BJ (cell line): Measurements from ENCODE around the gene MID1. TPM values are rescaled to one million over a fixed set of nuclear protein-coding genes. Genes with fewer than 3 reads are reported as not detected.
A peak's percentile ranks its signal among the peaks of the same experiment; 100 is the strongest.

Experiments
- CTCF ChIA-PET: fragments of 350-600 bp; formaldehyde crosslinking; extraction: SDS; loops from one replicate; lab custom pipeline; 2021; ENCODE audit warnings: antibody characterized with exemption, inconsistent platforms; lab: Yijun Ruan, JAX
- POLR2A ChIA-PET: fragments of 300-600 bp; sonication (Branson Sonifier 250); formaldehyde crosslinking; extraction: SDS; loops from one replicate; lab custom pipeline; 2021; ENCODE audit warnings: antibody characterized with exemption; lab: Charles Lee
- DNase-seq: peaks from one replicate; pipeline ENCODE4 v3.0.0-alpha.2; 2011; ENCODE audit warnings: low read depth
- H3K27me3 ChIP-seq: 2 replicates; pipeline ENCODE4 v1.6.0; 2011; ENCODE audit warnings: low read length; ENCODE audit not compliant: control insufficient read depth, insufficient read depth
- H3K36me3 ChIP-seq: 2 replicates; pipeline ENCODE4 v1.5.1; 2011; ENCODE audit warnings: low read length; ENCODE audit not compliant: control insufficient read depth, insufficient read depth
- H3K4me3 ChIP-seq: 2 replicates; pipeline ENCODE4 v1.5.1; 2011; ENCODE audit warnings: low read depth, mild to moderate bottlenecking, control low read depth, low read length
- CTCF ChIP-seq: IDR thresholded peaks from 2 replicates; pipeline ENCODE4 v1.5.1; 2011; ENCODE audit warnings: low read depth, mild to moderate bottlenecking, control low read depth, inconsistent platforms, low read length, moderate library complexity; ENCODE audit not compliant: insufficient read depth
- polyA minus RNA-seq: library from RNA; depleted of rRNA, polyadenylated mRNA; stranded (reverse); fragments of >200 nt; gene quantifications from 2 replicates; pipeline ENCODE4 v1.2.3, GENCODE V29; 2011; rRNA and poly(A)+ RNA removed
- polyA plus RNA-seq: library from polyadenylated mRNA; depleted of rRNA; stranded (reverse); fragments of >200 nt; gene quantifications from 2 replicates; pipeline ENCODE4 v1.2.3, GENCODE V29; 2011; rRNA removed

Gene MID1, protein sequence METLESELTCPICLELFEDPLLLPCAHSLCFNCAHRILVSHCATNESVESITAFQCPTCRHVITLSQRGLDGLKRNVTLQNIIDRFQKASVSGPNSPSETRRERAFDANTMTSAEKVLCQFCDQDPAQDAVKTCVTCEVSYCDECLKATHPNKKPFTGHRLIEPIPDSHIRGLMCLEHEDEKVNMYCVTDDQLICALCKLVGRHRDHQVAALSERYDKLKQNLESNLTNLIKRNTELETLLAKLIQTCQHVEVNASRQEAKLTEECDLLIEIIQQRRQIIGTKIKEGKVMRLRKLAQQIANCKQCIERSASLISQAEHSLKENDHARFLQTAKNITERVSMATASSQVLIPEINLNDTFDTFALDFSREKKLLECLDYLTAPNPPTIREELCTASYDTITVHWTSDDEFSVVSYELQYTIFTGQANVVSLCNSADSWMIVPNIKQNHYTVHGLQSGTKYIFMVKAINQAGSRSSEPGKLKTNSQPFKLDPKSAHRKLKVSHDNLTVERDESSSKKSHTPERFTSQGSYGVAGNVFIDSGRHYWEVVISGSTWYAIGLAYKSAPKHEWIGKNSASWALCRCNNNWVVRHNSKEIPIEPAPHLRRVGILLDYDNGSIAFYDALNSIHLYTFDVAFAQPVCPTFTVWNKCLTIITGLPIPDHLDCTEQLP
- polyA plus RNA-seq (21.5 and 42.6 TPM in 2 replicates), polyA minus RNA-seq (38.1 and 40.1 TPM in 2 replicates)

GRCh38 chrX:10620121-10620699, at the start of gene MID1:
MID1 (minus strand) TSS chrX:10620585; CDS start chrX:10567547, 53,038 bp downstream.
- CTCF ChIA-PET, result interaction anchor here (1.1 to 3.2 kb wide), 2 partner anchors 9 to 430 kb away, joined by 3 to 14 read pairs; no protein-coding TSS in a partner anchor
- no peak for TF ChIP-seq CTCF
- Histone ChIP-seq H3K4me3 (peak within 1 kb of the TSS; percentile 75), H3K36me3 (no peaks in the 10 kb centered on the region), H3K27me3 (no peaks in the 10 kb centered on the region)
- POLR2A ChIA-PET, result no interaction called here
- no peak for DNase-seq

DNA sequence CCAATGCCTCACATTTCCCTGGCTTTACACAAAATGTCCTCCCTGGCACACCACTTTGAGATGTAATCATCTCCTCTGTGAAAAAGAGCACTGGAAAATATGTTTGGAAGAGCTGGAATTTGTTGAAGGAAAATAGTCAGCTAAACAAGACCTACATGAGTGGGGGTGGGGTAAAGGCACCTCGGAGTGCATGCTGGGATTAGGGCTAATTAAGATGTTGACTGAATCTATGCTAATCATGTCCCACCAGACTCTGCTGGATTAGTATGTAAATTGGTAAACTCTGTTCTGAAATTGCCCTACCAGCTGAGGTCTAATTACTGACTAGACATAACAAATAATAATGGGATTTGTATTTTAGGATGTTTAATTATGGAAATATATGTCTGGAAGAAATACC, 46.8 kb upstream of the MID1 start:
- CTCF ChIA-PET, result interaction anchor here (0.6 kb wide), 1 partner anchor 468 kb away, joined by 3 read pairs; no protein-coding TSS in a partner anchor
- POLR2A ChIA-PET, result no interaction called here
- Histone ChIP-seq H3K36me3 (no peaks in the 10 kb centered on the region), H3K4me3 (no peak overlapping the region), H3K27me3 (no peaks in the 10 kb centered on the region)
- no peak for TF ChIP-seq CTCF
- no peak for DNase-seq

GRCh38 chrX:10666102-10666501, 45.7 kb upstream of the MID1 start:
- CTCF ChIA-PET, result no interaction called here
- POLR2A ChIA-PET, result no interaction called here
- DNase-seq, result no peak
- Histone ChIP-seq H3K27me3 (no peaks in the 10 kb centered on the region), H3K36me3 (no peaks in the 10 kb centered on the region), H3K4me3 (no peak overlapping the region)
- no peak for TF ChIP-seq CTCF

GRCh38 chrX:10665681-10666080, 45.3 kb upstream of the MID1 start:
- no peaks in the 10 kb centered on the region for H3K27me3 ChIP-seq
- no peak overlapping the region for H3K4me3 ChIP-seq
- TF ChIP-seq CTCF, result no peak
- no peaks in the 10 kb centered on the region for H3K36me3 ChIP-seq
- DNase-seq, result no peak
- ChIA-PET CTCF (interaction anchor here (0.7 kb wide), 1 partner anchor 35 kb away, joined by 3 read pairs; no protein-coding TSS in a partner anchor), POLR2A (no interaction called here)

DNA sequence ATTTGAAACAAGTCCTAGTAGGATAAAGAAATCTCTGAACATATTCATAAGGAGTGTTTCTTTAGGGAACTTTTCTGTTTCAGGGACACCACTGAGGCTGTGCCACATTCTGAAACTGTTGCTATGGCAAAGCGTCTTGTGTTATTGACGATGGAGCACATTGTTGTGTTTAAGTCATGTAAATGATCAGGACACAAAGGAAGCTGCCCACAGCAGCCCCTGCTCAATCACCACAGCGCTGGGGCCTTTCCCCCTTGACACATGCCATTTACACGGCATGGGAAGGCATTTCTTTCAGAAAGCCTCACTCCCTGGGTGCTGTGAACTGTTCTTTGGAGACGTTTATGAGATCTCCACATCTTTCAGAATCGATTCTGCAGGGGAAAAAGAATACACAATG, 39.8 kb upstream of the MID1 start:
- Histone ChIP-seq H3K27me3 (no peaks in the 10 kb centered on the region), H3K4me3 (no peak overlapping the region), H3K36me3 (no peaks in the 10 kb centered on the region)
- POLR2A ChIA-PET, result no interaction called here
- no peak for TF ChIP-seq CTCF
- DNase-seq, result no peak
- CTCF ChIA-PET, result no interaction called here
